Stimulated activated CD4-positive, alpha-beta T cell treated with anti-CD3 and anti-CD28 coated beads, Interleukin-2, amount 100 ng/mL, for 48 hours (primary cell): Measurements from ENCODE around the gene AFTPH.

Source experiments
- DNase-seq, 2 donors: peaks; one replicate each; pipeline ENCODE4 v3.0.0-alpha.2; 2020

The AFTPH gene

DNA sequence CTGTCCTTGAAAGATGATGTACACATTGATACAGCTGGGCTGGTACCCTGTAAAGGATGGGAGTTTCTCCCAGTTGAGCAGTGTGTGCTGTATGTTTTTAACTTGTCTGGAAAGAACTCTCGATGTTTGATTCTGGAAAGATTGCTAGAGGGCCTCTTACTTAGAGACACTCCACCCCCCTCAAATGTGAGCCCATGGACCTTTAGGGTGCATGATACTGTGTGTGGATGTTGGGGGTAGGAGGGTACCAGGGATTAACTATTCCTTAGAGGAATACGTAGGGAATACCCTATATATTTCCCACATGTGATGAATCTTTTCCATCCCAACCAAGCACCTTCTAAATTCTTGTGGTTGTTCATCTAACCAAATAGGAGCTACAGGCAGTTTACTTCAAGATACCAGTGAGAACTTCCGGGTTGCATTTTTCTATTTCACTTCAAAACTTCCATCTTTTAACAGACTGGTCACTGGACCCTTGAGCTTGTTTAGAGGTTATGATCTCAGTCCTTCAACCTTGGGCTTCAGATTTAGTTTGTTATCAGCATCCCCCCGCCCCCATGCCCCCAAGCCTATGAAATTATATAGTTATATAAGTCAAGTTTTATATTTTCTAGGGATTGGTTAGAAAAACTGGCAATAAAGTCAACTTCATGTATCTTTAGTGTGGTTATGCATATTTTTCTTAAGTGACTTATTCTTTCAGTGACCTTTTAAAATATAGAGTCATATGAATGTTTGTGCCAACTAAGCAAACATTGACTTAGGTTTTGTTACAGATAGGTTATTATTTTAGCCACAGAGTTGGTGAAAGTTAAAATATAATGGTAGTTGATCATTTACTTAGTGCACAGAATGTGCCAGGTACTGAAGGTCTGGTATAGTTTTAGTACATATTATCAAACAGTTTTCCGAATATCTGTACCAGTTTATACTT is 18.2 kb downstream of the AFTPH start:
- no peak for DNase-seq

DNA sequence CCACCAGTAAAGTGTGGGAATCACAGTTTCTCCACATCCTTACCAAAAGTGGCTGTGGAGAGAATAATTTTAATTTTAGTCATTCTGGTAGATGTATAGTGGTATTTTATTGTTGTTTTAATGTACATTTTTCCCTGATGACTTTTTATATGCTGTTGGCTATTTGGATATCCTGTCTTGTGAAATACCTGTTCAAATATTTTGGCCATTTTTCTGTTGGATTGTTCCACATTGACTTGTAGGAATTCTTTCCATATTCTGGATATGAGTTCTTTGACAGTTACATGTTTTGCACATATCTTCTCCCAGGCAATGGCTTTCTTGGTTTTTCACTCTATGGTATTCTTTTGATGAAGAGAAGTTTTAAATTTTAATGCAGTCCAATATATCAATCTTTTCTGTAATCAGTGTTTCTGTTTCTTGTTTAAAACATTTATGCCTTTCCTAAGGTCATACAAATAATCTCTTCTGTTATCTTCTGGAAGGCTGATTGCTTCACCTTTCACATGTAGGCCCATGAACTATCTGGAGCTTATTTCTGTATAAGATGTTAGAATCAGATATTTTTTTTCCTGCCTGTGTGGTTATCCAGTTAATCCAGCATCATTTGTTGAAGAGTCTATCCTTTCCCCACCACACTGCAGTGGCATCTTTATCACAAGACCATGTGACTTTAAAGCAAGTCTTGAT is 19.0 kb downstream of the AFTPH start:
- DNase-seq = no peak

DNA sequence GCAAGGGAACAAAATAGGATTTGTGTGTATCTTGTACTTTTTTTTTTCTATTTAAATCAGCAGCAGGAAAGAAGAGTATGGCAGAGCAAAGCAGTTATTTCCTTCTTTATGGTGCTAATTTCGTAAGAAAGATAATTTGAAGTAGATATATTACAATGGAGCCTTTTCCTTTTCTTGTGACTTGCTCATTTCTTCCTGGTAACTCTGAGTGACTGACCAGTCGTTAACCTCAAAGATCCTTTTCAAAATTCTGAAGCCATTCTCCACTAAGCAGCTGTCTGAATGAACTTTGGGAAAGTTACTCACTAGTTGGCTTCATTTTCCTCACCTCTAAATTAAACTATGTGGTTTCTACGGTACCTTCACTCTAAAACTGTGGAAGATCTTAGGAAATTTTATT is 24.6 kb downstream of the AFTPH start:
- no peak for DNase-seq

DNA sequence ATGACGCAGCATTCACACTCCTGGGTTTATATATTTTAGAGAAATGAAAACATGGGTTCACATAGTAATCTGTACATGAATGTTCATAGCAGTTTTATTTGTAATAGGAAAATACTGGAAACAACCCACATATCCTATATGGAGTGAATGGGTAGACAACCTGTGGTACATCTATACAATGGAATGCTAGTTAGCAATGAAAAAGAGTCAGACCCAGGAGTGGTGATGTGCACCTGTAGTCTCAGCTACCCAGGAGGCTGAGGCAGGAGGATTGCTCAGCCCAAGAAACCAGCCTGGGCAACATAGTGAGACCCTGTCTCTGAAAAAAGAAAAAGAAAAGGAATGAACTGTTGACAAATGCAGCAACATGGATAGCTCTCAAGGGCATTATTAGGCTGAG is 25.9 kb downstream of the AFTPH start:
- DNase-seq = no peak

DNA sequence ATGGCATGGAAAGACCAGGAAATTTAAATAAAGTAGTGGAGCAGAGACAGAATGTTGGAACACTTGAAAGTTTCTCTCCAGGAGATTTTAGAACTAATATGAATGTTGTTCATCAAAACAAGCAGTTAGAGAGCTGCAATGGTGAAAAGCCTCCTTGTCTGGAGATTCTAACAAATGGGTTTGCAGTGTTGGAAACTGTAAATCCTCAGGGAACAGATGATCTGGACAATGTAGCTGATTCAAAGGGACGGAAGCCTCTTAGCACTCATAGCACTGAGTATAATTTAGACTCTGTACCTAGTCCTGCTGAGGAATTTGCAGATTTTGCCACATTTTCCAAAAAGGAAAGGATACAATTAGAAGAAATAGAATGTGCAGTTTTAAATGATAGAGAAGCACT is 27.7 kb downstream of the AFTPH start:
- no peak for DNase-seq

DNA sequence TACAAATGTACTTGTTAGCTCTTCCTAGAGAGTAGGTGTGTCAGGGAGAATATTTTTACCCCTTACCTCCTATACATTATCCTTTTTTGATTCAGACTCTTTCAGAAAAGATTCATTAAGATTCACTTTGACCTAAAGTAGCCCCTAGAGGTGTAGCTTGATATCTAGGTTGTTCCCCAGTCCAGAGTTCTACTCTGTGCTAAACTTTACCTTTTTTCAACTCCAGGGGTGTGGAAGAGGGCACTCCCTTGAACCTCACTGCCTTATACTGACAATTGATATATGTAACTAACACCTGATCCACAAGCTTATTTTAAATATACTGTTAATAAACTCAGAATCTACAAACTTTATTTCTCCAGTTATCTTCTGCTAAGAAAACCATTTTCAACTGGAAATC is 30.0 kb downstream of the AFTPH start:
- DNase-seq = no peak

DNA sequence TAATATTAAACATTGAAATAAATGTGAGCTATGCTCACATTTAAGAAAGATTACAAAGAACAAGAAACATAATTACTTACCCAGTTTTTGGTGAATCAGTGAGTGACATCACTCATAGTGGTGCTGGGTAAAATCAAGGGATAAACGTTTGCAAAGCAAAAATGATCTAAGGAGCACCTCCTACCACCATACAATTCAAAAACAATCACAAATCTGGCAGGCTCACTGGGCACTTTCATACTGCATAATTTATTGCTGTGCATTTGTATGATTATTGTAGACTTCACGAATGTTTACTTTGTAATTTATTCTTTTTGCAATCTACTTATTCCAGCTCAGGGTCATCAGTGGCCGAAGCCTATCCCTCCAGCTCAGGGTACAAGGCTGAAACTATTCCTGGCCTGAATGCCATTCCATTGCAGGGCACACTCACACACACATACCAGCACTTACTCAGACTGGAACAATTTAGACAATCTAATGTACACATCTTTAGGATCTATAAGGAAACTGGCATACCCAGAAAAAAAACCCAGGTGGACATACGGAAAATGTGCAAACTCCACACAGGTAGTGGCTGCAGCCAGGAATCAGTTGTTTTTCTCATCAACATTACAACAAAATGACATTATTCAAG is 34.4 kb downstream of the AFTPH start:
- DNase-seq = no peak

DNA sequence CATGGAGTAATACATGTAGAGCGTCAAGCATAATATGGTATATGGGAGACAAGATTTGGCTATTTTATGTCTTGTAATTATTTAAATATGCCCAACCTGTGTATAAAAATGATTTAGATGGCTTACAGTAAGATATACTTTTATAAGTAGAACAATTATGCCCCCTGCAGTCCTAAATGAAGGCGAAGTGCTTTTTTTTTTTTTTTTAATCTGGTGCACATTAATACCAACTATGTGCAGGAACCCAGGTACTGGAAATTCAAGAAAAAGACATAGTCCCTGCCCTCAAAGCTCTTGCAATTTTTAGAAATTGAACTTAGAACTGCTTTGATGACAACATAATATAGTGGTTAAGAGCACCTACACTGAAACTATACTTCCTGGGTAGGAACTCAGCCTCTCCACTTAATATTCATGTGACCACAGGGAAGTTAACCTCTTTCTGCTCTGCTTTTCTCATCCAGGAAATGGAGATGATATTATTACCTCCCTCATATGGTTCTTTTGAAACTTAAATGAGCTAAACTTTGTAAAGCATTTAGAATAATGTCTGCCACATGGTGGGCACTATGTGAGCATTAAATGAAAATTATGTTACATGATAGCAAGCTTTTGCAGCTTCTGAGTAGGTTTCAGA is 38.1 kb downstream of the AFTPH start:
- DNase-seq = no peak

DNA sequence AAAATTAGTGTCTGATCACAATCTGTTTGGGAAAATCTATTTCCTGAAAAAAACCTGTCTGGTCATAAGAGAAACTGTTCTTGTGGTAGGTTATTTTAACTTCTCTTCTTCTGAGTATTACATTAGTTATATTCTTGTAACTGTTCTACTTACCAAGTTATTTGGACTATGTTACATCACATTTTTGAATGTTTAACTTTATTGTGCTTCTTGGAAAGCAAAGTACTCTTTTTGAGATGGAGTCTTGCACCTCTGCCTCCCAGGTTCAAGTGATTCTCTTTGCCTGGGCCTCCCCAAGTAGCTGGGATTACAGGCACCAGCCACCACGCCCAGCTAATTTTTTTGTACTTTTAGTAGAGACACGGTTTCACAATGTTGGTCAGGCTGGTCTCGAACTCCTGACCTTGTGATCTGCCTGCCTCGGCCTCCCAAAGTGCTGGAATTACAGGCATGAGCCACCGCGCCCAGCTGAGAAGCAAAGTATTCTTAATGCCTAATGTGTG is 39.4 kb downstream of the AFTPH start:
- DNase-seq = no peak

DNA sequence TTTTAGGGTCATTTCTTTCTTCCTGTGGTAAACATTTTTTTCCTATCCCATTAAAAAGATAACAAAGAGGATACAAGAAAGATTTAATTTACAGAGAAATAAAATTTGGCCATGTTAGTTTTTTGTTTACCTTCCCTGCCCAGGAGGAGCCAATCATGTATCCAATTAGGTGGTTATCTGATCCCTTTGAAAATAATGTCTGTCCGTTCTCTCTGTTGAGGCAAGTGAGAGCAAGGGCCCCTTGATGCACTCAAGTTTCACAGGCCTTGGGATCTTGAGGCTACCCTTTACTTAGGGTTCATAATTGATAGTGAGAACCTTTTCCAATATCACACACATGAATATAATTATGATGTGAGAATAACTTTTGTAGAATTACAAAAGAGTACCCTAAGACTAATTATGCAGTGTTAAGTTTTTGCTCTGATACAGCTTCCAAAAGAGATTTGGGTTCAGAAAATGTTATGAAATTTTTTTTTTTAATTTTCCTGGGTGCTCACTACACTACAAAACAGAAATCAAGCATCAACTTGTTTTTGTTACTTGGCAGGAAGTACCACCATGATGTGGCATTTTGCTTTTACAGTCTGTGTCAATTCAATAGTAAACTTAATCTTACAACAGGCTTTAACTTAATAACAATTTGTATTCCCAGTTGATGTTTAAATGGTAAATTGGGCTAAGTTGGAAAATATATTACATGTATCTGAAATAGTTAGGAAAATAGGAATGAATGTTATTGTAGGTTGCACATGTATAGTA is 42.0 kb downstream of the AFTPH start:
- no peak for DNase-seq

DNA sequence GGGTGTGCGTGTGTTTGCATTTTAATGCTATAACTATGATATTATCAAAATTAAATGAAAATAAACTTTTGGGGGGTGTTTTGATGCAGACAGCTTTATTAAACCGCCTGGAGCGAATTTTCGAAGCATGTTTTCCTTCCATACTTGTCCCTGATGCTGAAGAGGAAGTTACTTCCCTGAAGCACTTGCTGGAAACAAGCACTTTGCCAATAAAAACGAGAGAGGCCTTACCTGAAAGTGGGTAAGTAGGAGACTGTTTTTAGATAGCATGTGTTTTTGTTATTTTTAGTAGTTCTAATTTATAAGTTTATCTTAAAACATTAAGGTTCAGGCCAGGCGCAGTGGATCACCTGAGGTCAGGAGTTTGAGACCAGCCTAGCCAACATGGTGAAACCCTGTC is 43.3 kb downstream of the AFTPH start:
- no peak for DNase-seq

DNA sequence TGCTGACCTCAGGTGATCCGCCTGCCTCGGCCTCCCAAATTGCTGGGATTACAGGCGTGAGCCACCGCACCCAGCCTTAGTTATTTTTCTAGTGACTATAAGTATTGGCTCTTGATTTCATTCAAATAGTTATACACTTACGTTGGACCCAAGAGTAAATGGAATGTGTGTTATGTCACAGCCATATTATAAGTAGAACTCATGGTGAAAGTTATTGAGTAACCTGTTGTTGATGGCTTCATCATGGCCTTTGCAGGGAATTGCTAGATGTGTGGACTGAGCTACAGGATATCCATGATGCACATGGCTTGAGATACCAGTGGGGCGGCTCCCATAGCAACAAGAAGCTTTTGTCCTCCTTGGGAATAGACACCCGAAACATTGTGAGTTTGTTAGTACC is 44.7 kb downstream of the AFTPH start:
- no peak for DNase-seq

DNA sequence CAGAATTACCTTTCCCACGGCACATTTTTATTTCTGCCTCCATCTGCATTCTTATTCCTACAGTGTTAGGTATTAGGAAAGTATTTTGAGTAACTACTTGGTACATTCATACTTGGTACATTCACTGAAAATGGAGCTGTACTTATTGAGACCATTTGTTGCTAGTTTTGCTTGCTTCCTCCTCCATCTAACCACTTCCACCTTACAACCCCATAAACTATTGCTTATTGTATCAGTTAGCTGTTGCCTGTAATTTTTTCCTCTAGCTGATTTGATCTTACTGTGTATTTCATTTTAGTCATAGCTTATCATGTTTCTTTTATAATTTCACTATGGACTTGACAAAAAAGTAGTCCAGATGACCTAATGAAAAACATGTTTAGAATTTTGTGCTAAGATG is 50.7 kb downstream of the AFTPH start:
- no peak for DNase-seq

DNA sequence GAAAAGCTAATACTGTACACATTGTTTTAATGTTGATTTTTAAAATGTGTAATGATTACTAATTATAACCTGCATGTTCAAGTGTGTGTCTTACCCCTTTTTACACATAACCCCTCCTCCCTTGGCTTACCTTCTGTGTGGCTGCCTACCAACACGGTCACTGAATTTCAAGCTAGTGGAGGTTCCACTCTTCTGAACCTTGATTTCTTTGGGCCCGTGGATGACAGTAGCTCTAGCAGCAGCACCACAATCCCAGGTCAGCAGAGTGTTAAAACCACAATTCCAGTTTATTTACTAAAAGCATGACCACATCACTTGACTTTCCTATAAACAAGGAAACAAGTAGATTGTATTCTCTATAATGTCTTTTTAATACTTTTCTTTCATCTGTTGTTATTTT is 56.9 kb downstream of the AFTPH start:
- no peak for DNase-seq

DNA sequence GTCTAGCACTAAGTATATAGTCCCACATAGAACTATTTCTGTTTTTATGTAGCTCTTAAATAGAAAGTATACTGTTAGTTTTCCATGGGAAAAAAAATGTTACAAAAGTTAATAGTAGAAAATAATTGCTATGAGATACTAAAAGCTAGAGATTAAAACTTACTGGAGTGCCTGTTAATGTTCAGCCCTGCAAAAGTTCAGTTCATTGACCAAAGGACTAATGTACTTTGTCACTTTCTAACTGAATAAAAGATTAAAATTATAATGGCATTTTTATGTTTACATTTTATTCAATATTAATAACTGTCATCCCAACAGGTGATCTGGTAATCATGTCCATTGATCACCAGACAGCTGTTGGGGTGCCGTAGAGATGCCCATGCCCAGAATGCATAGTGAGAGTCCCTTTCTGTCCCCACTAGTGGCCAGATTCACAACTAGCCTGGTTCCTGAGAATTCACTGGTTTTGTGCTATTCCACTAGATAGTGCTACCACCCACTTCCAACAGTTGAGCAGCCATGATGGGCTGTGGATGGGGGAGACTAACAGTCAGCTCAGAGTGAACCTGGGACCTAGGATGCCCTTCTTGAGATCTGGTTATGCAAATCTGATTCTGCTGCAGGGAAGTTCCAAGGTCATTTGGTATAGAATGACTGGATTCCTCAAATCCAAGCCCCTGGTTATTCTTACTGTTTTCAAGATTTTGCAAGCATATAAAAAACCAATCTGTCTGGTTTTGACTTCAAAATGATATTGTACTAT is 57.8 kb downstream of the AFTPH start:
- DNase-seq = no peak

DNA sequence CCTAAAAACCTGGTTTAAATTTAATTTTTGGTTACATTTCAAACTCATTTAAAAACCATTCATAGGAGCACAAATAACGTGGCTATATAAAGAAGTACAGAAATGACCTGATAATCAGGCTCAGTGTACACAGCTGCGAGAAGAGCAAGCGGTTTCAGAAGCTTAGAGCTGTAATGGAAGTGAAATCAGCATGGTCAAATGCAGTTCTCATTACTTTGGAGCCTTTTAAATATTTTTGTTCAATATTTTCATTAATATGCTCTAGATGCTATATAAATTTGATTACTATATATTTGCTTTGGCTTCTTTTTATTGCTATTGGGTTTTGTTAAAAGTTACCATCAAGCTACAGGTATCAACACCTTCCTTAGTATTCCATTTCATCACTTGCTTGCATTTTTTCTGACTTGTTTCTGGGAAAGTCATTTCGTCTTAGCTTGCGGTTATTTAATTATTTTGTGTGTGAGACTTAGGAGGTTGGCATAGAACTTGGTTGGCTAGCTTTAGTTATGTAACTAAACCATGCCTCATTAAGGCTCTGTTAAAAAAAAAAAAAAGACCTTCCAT is 58.7 kb downstream of the AFTPH start:
- DNase-seq = no peak

DNA sequence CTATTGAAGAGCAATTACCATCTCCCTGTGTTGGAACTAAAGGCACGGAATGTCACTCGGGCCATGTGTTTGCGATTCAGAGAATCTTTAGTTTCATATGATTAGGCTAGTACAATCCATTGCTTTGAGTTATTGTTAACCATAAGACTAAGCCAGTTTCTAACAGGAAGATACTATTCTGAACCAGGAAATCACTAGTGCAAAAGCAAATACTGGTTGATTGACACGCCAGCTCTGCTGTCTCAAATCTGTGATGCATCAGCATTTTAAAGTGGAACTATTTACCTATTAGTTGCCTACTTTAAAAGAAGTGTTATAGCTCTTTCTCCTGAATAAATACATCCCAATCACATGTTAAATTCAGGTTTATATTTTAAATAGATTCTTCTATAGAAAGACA is 61.9 kb downstream of the AFTPH start:
- DNase-seq = no peak

DNA sequence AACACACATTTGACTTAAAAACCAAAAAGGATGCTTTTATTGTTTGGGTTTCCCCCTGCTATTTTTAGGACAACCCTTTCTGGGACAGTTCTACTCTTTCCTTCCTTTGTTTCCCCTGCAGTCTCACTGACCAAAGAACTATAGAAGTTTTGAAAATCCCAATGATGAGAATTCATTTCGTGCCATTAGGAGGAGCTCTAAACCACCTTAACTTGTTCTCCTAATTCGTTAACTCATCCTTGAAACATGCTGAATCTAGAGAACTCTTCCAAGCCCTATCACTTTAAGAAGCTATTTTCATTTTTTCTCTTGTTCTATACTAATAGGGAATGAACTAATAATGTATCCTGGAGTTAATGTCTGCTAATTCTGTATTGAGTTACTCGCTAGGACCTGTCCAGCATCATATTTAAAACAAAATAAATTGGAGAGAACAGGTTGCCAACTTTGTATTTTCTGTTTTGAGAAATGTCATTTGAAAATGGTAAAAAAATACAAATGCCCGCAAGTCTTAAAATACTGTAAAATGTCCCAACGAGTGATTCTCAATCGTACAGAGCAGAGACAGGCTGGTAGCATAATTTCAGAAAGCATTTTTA is 62.9 kb downstream of the AFTPH start:
- DNase-seq = no peak

DNA sequence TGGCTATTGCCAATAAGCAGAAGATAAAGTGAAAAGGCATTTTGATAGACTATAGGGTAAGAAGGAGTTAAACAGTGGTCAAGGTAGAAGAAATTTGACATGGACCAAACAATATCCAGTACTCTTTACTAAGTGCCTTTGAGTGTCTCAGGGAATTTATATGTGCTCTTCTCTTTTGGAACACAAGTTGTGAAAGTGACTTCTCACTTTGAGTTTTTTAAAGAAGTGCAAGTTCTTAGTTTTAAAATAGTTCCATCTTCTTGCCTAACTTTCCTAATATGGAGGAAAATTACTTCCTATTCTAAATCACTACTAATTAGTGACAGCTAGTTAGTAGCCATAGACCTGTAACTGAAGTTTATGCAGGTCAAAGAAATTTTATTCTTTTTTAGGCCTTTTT is 63.4 kb downstream of the AFTPH start:
- no peak for DNase-seq

DNA sequence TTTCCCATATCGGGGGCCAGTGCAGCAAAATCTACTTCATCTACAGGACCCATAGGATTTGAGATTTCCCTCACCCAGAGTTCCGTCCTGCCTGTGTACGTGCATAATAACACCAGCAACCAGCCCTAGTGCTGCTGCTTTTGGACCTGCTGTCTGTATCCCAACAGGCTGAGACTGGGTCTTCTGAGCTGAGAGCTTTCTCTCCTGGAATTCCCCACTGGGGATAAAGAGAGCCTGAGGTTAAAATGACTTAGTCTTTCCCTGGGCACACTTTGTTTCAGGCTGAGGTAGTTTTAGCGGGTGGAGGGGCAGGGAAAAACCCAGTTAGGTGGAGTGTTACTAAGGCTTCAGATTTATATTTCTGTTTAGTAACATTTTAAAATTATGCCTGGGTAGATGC is 67.1 kb downstream of the AFTPH start:
- DNase-seq = no peak
